Neural progenitor cell (in vitro differentiated cells): Measurements from ENCODE around the gene ALAD. TPM values are rescaled to one million over a fixed set of nuclear protein-coding genes. Genes with fewer than 3 reads are reported as not detected.
A peak's percentile ranks its signal among the peaks of the same experiment; 100 is the strongest.
"Not testable (repeated sequence)": the region's sequence is repeated elsewhere in the genome, so short reads cannot be mapped to it uniquely, and the experiment has no call there.

Experiments
- DNase-seq: peaks from one replicate; pipeline ENCODE4 v3.0.0-alpha.2; 2016; ENCODE audit warnings: low spot score
- H2AFZ ChIP-seq: fragments of 200-600 bp; sonication (generic); replicated peaks from 2 replicates; pipeline ENCODE4 v1.6.1; 2016; ENCODE audit warnings: antibody characterized with exemption
- H3F3A ChIP-seq: fragments of 200-600 bp; sonication (generic); 2 replicates; pipeline ENCODE4 v1.6.1; 2016; ENCODE audit warnings: antibody characterized with exemption, low read depth
- H3K27ac ChIP-seq: fragments of 200-600 bp; sonication (generic); 2 replicates; pipeline ENCODE4 v1.5.1; 2016; ENCODE audit warnings: mild to moderate bottlenecking
- H3K27me3 ChIP-seq: fragments of 200-600 bp; sonication (generic); 2 replicates; pipeline ENCODE4 v1.6.1; 2016; ENCODE audit warnings: mild to moderate bottlenecking, moderate library complexity
- H3K36me3 ChIP-seq: fragments of 200-600 bp; sonication (generic); 2 replicates; pipeline ENCODE4 v1.5.1; 2016
- H3K4me1 ChIP-seq: fragments of 200-600 bp; sonication (generic); 2 replicates; pipeline ENCODE4 v1.6.1; 2016; ENCODE audit warnings: mixed run types
- H3K4me2 ChIP-seq: fragments of 200-600 bp; sonication (generic); 2 replicates; pipeline ENCODE4 v1.6.1; 2016
- H3K4me3 ChIP-seq: fragments of 200-600 bp; sonication (generic); 2 replicates; pipeline ENCODE4 v1.5.1; 2016
- H3K79me2 ChIP-seq: fragments of 200-600 bp; sonication (generic); 2 replicates; pipeline ENCODE4 v1.6.1; 2016; ENCODE audit warnings: low read depth
- H3K9ac ChIP-seq: fragments of 200-600 bp; sonication (generic); 2 replicates; pipeline ENCODE4 v1.6.1; 2016
- H3K9me3 ChIP-seq: fragments of 200-600 bp; sonication (generic); 2 replicates; pipeline ENCODE4 v1.5.1; 2016; ENCODE audit warnings: low read depth
- H4K20me1 ChIP-seq: fragments of 200-600 bp; sonication (generic); 2 replicates; pipeline ENCODE4 v1.6.1; 2016; ENCODE audit warnings: low read depth
- H3K27ac Mint-ChIP-seq: 3 replicates; pipeline ENCODE4 v1.8.0; 2021; ENCODE audit warnings: mixed read lengths
- H3K27me3 Mint-ChIP-seq: 2 replicates; pipeline ENCODE4 v1.8.0; 2022; ENCODE audit warnings: low read depth, mild to moderate bottlenecking, inconsistent platforms, moderate library complexity, mixed read lengths; ENCODE audit not compliant: insufficient read depth
- H3K36me3 Mint-ChIP-seq: 3 replicates; pipeline ENCODE4 v1.8.0; 2021; ENCODE audit warnings: mixed read lengths
- H3K4me1 Mint-ChIP-seq: 3 replicates; pipeline ENCODE4 v1.8.0; 2021; ENCODE audit warnings: mixed read lengths
- H3K4me3 Mint-ChIP-seq: 3 replicates; pipeline ENCODE4 v1.8.0; 2021; ENCODE audit warnings: mild to moderate bottlenecking, moderate library complexity, mixed read lengths
- H3K9me3 Mint-ChIP-seq: 3 replicates; pipeline ENCODE4 v1.8.0; 2020; ENCODE audit warnings: mixed read lengths
- EZH2 ChIP-seq: fragments of 200-600 bp; sonication (generic); IDR thresholded peaks from 2 replicates; pipeline ENCODE4 v1.6.1; 2017; ENCODE audit warnings: antibody characterized with exemption, mild to moderate bottlenecking, moderate library complexity
- EZH2phosphoT487 ChIP-seq: fragments of 200-600 bp; sonication (generic); IDR thresholded peaks from 2 replicates; pipeline ENCODE4 v1.6.1; 2017; ENCODE audit warnings: antibody characterized with exemption
- total RNA-seq: library from RNA; depleted of rRNA; stranded (reverse); fragments of >200 nt; gene quantifications from 2 replicates; pipeline ENCODE4 v1.2.3, GENCODE V29; 2015; ENCODE audit warnings: low replicate concordance
- TF ChIP-seq, protein P1 (sequence below): fragments of 200-600 bp; sonication (generic); IDR thresholded peaks from 2 replicates; pipeline ENCODE4 v1.5.1; 2017; ENCODE audit warnings: antibody characterized with exemption, mild to moderate bottlenecking

ALAD gene
- total RNA-seq, 1 donor from 2014 or later, result 17.4 TPM

DNA sequence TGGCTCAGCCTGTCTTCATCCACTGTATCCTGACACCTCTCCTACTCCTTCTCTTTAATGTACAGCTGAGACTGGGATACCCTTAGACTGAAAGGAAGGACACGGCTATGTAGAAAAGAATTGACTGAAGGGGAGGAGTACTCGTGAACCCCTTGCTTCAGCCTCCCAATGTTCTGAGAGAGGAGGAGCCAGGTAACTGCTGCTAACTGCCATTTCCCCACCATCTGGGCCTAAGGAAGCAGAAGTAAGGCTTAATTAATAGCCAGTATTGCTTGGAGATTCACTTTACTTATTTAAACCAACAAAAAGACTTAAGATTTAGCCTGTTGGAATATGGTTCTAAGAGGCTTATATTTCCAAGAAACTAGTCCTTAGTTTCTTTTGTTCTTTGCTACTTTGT, 43.7 kb upstream of the ALAD start:
- no peaks in the 10 kb centered on the region for H3K4me1 ChIP-seq
- H3K36me3 ChIP-seq, result no peaks in the 10 kb centered on the region
- H3K4me2 ChIP-seq, result no peak overlapping the region
- no peak overlapping the region for H2AFZ ChIP-seq
- H3K9ac ChIP-seq, result no peak overlapping the region
- H3K4me3 ChIP-seq, result no peak overlapping the region
- Mint-ChIP-seq H3K27ac (peak overlapping the region; percentile 25), H3K4me1 (peaks cover 2% of the 10 kb centered on the region), H3K27me3 (peaks cover 3% of the 10 kb centered on the region), H3K36me3 (no peaks in the 10 kb centered on the region), H3K9me3 (no peaks in the 10 kb centered on the region), H3K4me3 (no peak overlapping the region)
- H3K9me3 ChIP-seq, result no peaks in the 10 kb centered on the region
- no peaks in the 10 kb centered on the region for H4K20me1 ChIP-seq
- H3K79me2 ChIP-seq, result no peaks in the 10 kb centered on the region
- DNase-seq, result no peak
- H3F3A ChIP-seq, result no peaks in the 10 kb centered on the region
- H3K27me3 ChIP-seq, result no peaks in the 10 kb centered on the region
- H3K27ac ChIP-seq, result no peak overlapping the region
- TF ChIP-seq EZH2 (no peak), EZH2phosphoT487 (no peak)
- TF ChIP-seq, protein P1, sequence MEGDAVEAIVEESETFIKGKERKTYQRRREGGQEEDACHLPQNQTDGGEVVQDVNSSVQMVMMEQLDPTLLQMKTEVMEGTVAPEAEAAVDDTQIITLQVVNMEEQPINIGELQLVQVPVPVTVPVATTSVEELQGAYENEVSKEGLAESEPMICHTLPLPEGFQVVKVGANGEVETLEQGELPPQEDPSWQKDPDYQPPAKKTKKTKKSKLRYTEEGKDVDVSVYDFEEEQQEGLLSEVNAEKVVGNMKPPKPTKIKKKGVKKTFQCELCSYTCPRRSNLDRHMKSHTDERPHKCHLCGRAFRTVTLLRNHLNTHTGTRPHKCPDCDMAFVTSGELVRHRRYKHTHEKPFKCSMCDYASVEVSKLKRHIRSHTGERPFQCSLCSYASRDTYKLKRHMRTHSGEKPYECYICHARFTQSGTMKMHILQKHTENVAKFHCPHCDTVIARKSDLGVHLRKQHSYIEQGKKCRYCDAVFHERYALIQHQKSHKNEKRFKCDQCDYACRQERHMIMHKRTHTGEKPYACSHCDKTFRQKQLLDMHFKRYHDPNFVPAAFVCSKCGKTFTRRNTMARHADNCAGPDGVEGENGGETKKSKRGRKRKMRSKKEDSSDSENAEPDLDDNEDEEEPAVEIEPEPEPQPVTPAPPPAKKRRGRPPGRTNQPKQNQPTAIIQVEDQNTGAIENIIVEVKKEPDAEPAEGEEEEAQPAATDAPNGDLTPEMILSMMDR, result no peak

DNA sequence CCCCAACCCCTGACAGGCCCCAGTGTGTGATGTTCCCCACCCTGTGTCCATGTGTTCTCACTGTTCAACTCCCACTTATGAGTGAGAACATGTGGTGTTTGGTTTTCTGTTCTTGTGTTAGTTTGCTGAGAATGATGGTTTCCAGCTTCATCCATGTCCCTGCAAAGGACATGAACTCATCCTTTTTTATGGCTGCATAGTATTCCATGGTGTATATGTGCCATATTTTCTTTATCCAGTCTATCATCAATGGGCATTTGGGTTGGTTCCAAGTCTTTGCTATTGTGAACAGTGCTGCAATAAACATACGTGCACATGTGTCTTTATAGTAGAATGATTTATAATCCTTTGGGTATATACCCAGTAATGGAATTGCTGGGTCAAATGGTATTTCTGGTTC, 36.6 kb upstream of the ALAD start:
- not testable (repeated sequence) for H3K4me3 ChIP-seq

GRCh38 chr9:113436728-113437515, 35.8 kb upstream of the ALAD start:
- H2AFZ ChIP-seq, result no peak overlapping the region
- Mint-ChIP-seq H3K27me3 (peaks cover 7% of the 10 kb centered on the region), H3K9me3 (peaks cover 6% of the 10 kb centered on the region), H3K4me1 (no peaks in the 10 kb centered on the region), H3K4me3 (no peak overlapping the region), H3K27ac (no peak overlapping the region), H3K36me3 (no peaks in the 10 kb centered on the region)
- no peaks in the 10 kb centered on the region for H4K20me1 ChIP-seq
- H3F3A ChIP-seq, result no peaks in the 10 kb centered on the region
- no peak overlapping the region for H3K4me2 ChIP-seq
- no peaks in the 10 kb centered on the region for H3K36me3 ChIP-seq
- no peaks in the 10 kb centered on the region for H3K27me3 ChIP-seq
- no peaks in the 10 kb centered on the region for H3K9me3 ChIP-seq
- no peak overlapping the region for H3K9ac ChIP-seq
- TF ChIP-seq EZH2, result no peak
- TF ChIP-seq, protein P1, result no peak
- TF ChIP-seq EZH2phosphoT487, result no peak
- no peaks in the 10 kb centered on the region for H3K79me2 ChIP-seq
- DNase-seq, result no peak
- no peaks in the 10 kb centered on the region for H3K4me1 ChIP-seq
- no peak overlapping the region for H3K4me3 ChIP-seq
- no peak overlapping the region for H3K27ac ChIP-seq

More for the DNA sequence above, 36.6 kb upstream of the ALAD start:
- not testable (repeated sequence) for H3K9me3 ChIP-seq, H3K27ac ChIP-seq, H4K20me1 ChIP-seq, H3K27ac Mint-ChIP-seq, H3K4me2 ChIP-seq, H3K27me3 Mint-ChIP-seq, H3K4me1 ChIP-seq, H3K4me1 Mint-ChIP-seq, DNase-seq, H3K9me3 Mint-ChIP-seq, H3K36me3 Mint-ChIP-seq, H3K9ac ChIP-seq, H3K4me3 Mint-ChIP-seq, H3K27me3 ChIP-seq, H3F3A ChIP-seq, H2AFZ ChIP-seq, H3K36me3 ChIP-seq, H3K79me2 ChIP-seq

DNA sequence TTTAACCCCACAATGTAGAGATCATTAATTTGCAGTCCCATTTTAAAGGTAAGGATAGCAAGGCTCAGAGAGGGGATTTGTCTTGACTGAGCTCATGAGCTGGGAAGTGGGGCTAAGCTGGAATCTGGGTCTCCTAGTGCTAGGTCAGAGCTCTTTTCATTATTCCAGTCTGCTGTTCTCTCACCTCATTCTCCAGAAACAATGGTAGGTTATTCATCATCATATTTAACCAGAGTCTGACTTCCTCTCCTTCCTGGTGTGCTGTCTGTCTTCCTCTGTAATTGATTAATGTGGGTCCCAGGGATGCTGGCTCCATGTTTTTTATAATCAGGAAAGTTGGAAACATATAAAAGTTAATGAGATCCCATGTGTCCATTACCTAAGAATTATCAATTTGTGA, 30.1 kb upstream of the ALAD start:
- Mint-ChIP-seq H3K4me3 (no peak overlapping the region), H3K27me3 (peaks cover 4% of the 10 kb centered on the region), H3K9me3 (no peaks in the 10 kb centered on the region), H3K27ac (no peak overlapping the region), H3K36me3 (no peaks in the 10 kb centered on the region), H3K4me1 (no peaks in the 10 kb centered on the region)
- DNase-seq, result no peak
- no peak overlapping the region for H2AFZ ChIP-seq
- H3K27ac ChIP-seq, result no peak overlapping the region
- no peaks in the 10 kb centered on the region for H3K27me3 ChIP-seq
- H3K79me2 ChIP-seq, result no peaks in the 10 kb centered on the region
- H3K4me1 ChIP-seq, result no peaks in the 10 kb centered on the region
- H3K9me3 ChIP-seq, result no peaks in the 10 kb centered on the region
- no peak overlapping the region for H3K4me2 ChIP-seq
- no peaks in the 10 kb centered on the region for H4K20me1 ChIP-seq
- no peak overlapping the region for H3K9ac ChIP-seq
- TF ChIP-seq, protein P1, result no peak
- no peaks in the 10 kb centered on the region for H3K36me3 ChIP-seq
- H3K4me3 ChIP-seq, result no peak overlapping the region
- no peaks in the 10 kb centered on the region for H3F3A ChIP-seq
